22Rv1 (cell line): Measurements from ENCODE around the gene AGTPBP1.
"Not testable (repeated sequence)": the region's sequence is repeated elsewhere in the genome, so short reads cannot be mapped to it uniquely, and the experiment has no call there.

Source experiments
- H3K27ac ChIP-seq: fragments of 450-650 bp; 2 replicates; pipeline ENCODE4 v1.5.1; 2017
- CTCF ChIP-seq: fragments of 450-650 bp; IDR thresholded peaks from 2 replicates; pipeline ENCODE4 v1.5.1; 2017; ENCODE audit warnings: mild to moderate bottlenecking
- ZFX ChIP-seq: fragments of 450-650 bp; IDR thresholded peaks from 2 replicates; pipeline ENCODE4 v1.6.1; 2017; ENCODE audit warnings: antibody characterized with exemption, borderline replicate concordance

Gene AGTPBP1

GRCh38 chr9:85741875-85742596, at the start of gene AGTPBP1:
Gene AGTPBP1 (minus strand): TSS chr9:85741954. CDS start chr9:85712533, 29,421 bp downstream.
- peak within 1 kb of the TSS; percentile 52 for H3K27ac ChIP-seq
- TF ChIP-seq CTCF (no peak), ZFX (no peak)

- TF ChIP-seq CTCF, result peak; percentile 16; the same call in 1 of the 2 replicates
- not testable (repeated sequence) for H3K27ac ChIP-seq
These were observed 44.4 kb upstream of the AGTPBP1 start for GRCh38 chr9:85786116-85786515.

- not testable (repeated sequence) for H3K27ac ChIP-seq
These were observed 32.1 kb upstream of the AGTPBP1 start for GRCh38 chr9:85773844-85774243.

GRCh38 chr9:85761802-85762201, 20.0 kb upstream of the AGTPBP1 start:
- H3K27ac ChIP-seq, result not testable (repeated sequence)

- H3K27ac ChIP-seq, result not testable (repeated sequence)
These were observed 16.0 kb upstream of the AGTPBP1 start for GRCh38 chr9:85757716-85758115.

GRCh38 chr9:85756216-85756615, 14.5 kb upstream of the AGTPBP1 start:
- H3K27ac ChIP-seq, result not testable (repeated sequence)

- TF ChIP-seq CTCF (no peak), ZFX (no peak)
- no peak overlapping the region for H3K27ac ChIP-seq
These were observed 4.6 kb upstream of the AGTPBP1 start for GRCh38 chr9:85746309-85746708.

GRCh38 chr9:85745203-85745602, 3.4 kb upstream of the AGTPBP1 start:
- TF ChIP-seq CTCF (no peak), ZFX (no peak)
- no peak overlapping the region for H3K27ac ChIP-seq

GRCh38 chr9:85744480-85744879, 2.7 kb upstream of the AGTPBP1 start:
- no peak for TF ChIP-seq ZFX
- TF ChIP-seq CTCF, result no peak
- H3K27ac ChIP-seq, result no peak overlapping the region
